22Rv1 (cell line): Measurements from ENCODE around the gene TBC1D5.

Experiments used
- H3K27ac ChIP-seq: fragments of 450-650 bp; 2 replicates; pipeline ENCODE4 v1.5.1; 2017
- ZFX ChIP-seq: fragments of 450-650 bp; IDR thresholded peaks from 2 replicates; pipeline ENCODE4 v1.6.1; 2017; ENCODE audit warnings: antibody characterized with exemption, borderline replicate concordance
- TF ChIP-seq, protein P1 (sequence below): fragments of 450-650 bp; IDR thresholded peaks from 2 replicates; pipeline ENCODE4 v1.5.1; 2017; ENCODE audit warnings: mild to moderate bottlenecking

TBC1D5 gene

GRCh38 chr3:17320266-17320665, 422.2 kb downstream of the TBC1D5 start:
- TF ChIP-seq, protein P1, sequence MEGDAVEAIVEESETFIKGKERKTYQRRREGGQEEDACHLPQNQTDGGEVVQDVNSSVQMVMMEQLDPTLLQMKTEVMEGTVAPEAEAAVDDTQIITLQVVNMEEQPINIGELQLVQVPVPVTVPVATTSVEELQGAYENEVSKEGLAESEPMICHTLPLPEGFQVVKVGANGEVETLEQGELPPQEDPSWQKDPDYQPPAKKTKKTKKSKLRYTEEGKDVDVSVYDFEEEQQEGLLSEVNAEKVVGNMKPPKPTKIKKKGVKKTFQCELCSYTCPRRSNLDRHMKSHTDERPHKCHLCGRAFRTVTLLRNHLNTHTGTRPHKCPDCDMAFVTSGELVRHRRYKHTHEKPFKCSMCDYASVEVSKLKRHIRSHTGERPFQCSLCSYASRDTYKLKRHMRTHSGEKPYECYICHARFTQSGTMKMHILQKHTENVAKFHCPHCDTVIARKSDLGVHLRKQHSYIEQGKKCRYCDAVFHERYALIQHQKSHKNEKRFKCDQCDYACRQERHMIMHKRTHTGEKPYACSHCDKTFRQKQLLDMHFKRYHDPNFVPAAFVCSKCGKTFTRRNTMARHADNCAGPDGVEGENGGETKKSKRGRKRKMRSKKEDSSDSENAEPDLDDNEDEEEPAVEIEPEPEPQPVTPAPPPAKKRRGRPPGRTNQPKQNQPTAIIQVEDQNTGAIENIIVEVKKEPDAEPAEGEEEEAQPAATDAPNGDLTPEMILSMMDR: no peak
- TF ChIP-seq ZFX: no peak
- no peak overlapping the region for H3K27ac ChIP-seq

GRCh38 chr3:17315897-17316296, 426.5 kb downstream of the TBC1D5 start:
- no peak for TF ChIP-seq ZFX
- TF ChIP-seq, protein P1: no peak
- no peak overlapping the region for H3K27ac ChIP-seq

- TF ChIP-seq, protein P1: no peak
- no peak for TF ChIP-seq ZFX
- no peak overlapping the region for H3K27ac ChIP-seq
These were observed 428.3 kb downstream of the TBC1D5 start for GRCh38 chr3:17314171-17314570.

- TF ChIP-seq, protein P1: no peak
- no peak for TF ChIP-seq ZFX
- no peak overlapping the region for H3K27ac ChIP-seq
These were observed 428.7 kb downstream of the TBC1D5 start for GRCh38 chr3:17313746-17314145.

- TF ChIP-seq, protein P1: no peak
- TF ChIP-seq ZFX: no peak
- no peak overlapping the region for H3K27ac ChIP-seq
These were observed 431.4 kb downstream of the TBC1D5 start for GRCh38 chr3:17310983-17311382.

DNA sequence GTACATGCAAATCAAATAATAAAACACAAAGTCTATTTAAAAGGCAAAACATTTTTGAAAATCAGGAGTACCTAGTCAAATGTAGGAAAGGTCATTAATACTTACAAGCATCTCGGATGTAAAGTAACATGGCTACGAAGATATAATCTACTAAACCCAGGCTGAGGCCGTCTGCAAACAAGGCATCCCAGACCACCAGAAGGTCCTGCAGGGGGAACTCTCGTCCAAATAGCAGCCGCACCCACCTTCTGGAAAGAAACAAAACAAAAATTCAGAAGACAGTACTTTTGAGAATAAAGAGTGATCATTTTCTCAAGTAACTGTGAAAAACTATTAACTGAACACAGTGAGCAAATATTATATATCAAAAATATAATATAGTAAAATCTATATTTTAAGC, 434.5 kb downstream of the TBC1D5 start:
- H3K27ac ChIP-seq: no peak overlapping the region
- no peak for TF ChIP-seq ZFX
- TF ChIP-seq, protein P1: no peak

DNA sequence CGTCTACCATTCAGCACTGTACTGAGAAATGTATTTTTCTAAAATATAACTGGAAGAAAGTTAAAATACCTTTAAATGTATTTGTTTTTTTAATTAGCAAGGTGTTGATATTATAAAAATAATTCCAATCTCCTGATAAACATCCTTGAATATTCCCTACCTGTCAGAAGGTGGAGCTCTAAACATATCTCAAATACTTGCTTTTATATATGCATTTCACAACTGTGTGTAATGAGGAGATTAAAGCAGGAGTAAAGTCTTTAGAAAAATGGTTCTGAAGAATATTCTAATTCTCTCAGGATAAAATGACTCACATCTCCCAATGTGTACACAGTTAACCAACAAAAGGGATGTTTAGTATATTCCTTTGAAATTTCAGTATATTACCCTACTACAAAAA, 434.9 kb downstream of the TBC1D5 start:
- TF ChIP-seq ZFX: no peak
- TF ChIP-seq, protein P1: peak; percentile 48
- H3K27ac ChIP-seq: no peak overlapping the region
